Progenitor cell of endocrine pancreas (in vitro differentiated cells): Measurements from ENCODE around the gene ECSIT. TPM values are rescaled to one million over a fixed set of nuclear protein-coding genes. Genes with fewer than 3 reads are reported as not detected.
A peak's percentile ranks its signal among the peaks of the same experiment; 100 is the strongest.
"Not testable (repeated sequence)": the region's sequence is repeated elsewhere in the genome, so short reads cannot be mapped to it uniquely, and the experiment has no call there.

Source experiments
- DNase-seq: peaks from one replicate; pipeline ENCODE4 v3.0.0; 2021; ENCODE audit warnings: low spot score; ENCODE audit not compliant: unreplicated experiment
- H3K27ac Mint-ChIP-seq: 2 replicates; pipeline ENCODE4 v1.8.0; 2021; ENCODE audit warnings: mild to moderate bottlenecking, moderate library complexity, mixed read lengths
- H3K27me3 Mint-ChIP-seq: 2 replicates; pipeline ENCODE4 v1.8.0; 2021; ENCODE audit warnings: mixed read lengths
- H3K36me3 Mint-ChIP-seq: 2 replicates; pipeline ENCODE4 v1.8.0; 2022; ENCODE audit warnings: mixed read lengths; ENCODE audit not compliant: insufficient read depth
- H3K4me1 Mint-ChIP-seq: 2 replicates; pipeline ENCODE4 v1.8.0; 2021; ENCODE audit warnings: low read depth, mixed read lengths
- H3K4me3 Mint-ChIP-seq: 2 replicates; pipeline ENCODE4 v1.8.0; 2021; ENCODE audit warnings: low read depth, mild to moderate bottlenecking, moderate library complexity, mixed read lengths
- H3K9me3 Mint-ChIP-seq: 2 replicates; pipeline ENCODE4 v1.8.0; 2021; ENCODE audit warnings: low read depth, mixed read lengths
- total RNA-seq: library from RNA; stranded (reverse); gene quantifications from 2 replicates; pipeline ENCODE4 v1.2.1, GENCODE V29; 2021
- TF ChIP-seq, protein P1 (sequence below): fragments of 200-600 bp; sonication (generic); IDR thresholded peaks from one replicate; pipeline ENCODE4 v1.5.0; 2021; ENCODE audit warnings: antibody characterized with exemption, mild to moderate bottlenecking; ENCODE audit not compliant: unreplicated experiment

The ECSIT gene
- total RNA-seq, 1 donor from 2014 or later = 38.5 TPM

DNA sequence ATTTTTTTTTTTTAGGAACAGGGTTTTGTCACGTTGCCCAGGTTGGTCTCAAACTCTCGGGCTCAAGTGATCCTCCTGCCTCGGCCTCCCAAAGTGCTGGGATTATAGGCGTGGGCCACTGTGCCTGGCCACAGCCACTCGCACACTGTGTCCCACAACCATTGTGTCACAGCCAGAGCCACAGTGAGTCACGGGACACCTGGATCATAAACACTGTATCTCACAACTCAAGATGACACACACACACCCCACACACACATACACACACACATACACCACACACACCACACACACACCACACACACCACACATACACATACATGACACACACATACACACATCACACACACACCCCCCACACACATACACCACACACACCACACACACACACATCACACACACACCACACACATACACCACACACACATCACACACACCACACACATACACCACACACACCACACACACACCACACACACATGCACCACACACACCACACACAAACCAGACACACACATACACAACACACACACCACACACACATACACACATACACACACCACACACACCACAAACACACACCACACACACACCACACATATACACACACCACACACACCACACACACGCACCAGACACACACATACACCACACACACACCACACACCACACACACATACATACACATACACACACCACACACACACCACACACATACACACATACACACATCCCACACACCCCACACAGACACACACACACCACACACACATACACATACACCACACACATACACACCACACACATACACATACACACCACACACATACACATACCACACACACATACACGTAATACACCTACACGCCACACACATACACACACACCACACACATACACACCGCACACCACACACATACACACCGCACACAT, 64.3 kb downstream of the ECSIT start:
- H3K27me3 Mint-ChIP-seq = peaks cover 2% of the 10 kb centered on the region
- no peaks in the 10 kb centered on the region for H3K9me3 Mint-ChIP-seq
- no peak overlapping the region for H3K4me3 Mint-ChIP-seq
- no peaks in the 10 kb centered on the region for H3K36me3 Mint-ChIP-seq
- DNase-seq = no peak
- TF ChIP-seq, protein P1, sequence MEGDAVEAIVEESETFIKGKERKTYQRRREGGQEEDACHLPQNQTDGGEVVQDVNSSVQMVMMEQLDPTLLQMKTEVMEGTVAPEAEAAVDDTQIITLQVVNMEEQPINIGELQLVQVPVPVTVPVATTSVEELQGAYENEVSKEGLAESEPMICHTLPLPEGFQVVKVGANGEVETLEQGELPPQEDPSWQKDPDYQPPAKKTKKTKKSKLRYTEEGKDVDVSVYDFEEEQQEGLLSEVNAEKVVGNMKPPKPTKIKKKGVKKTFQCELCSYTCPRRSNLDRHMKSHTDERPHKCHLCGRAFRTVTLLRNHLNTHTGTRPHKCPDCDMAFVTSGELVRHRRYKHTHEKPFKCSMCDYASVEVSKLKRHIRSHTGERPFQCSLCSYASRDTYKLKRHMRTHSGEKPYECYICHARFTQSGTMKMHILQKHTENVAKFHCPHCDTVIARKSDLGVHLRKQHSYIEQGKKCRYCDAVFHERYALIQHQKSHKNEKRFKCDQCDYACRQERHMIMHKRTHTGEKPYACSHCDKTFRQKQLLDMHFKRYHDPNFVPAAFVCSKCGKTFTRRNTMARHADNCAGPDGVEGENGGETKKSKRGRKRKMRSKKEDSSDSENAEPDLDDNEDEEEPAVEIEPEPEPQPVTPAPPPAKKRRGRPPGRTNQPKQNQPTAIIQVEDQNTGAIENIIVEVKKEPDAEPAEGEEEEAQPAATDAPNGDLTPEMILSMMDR = no peak
- H3K4me1 Mint-ChIP-seq = no peaks in the 10 kb centered on the region
- no peak overlapping the region for H3K27ac Mint-ChIP-seq

DNA sequence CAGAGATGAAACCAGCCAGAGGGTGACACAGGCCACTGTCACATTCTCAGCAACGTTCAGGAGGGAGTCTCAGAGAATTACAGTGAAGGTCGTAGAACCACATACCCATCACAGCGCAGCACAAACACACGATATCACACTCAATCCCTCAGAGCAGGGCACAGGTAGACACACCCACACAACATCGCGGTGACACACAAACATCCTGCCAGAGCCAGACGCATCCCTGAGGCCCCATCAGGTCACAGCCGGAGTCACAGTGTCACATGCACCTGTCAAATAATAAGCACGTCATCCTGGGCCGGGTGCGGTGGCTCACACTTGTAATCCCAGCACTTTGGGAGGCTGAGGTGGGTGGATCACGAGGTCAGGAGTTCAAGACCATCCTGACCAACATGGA, 65.5 kb downstream of the ECSIT start:
- H3K27me3 Mint-ChIP-seq = peaks cover 2% of the 10 kb centered on the region
- H3K4me1 Mint-ChIP-seq = no peaks in the 10 kb centered on the region
- H3K36me3 Mint-ChIP-seq = no peaks in the 10 kb centered on the region
- no peak for DNase-seq
- H3K27ac Mint-ChIP-seq = no peak overlapping the region
- no peaks in the 10 kb centered on the region for H3K9me3 Mint-ChIP-seq
- TF ChIP-seq, protein P1 = no peak
- no peak overlapping the region for H3K4me3 Mint-ChIP-seq

DNA sequence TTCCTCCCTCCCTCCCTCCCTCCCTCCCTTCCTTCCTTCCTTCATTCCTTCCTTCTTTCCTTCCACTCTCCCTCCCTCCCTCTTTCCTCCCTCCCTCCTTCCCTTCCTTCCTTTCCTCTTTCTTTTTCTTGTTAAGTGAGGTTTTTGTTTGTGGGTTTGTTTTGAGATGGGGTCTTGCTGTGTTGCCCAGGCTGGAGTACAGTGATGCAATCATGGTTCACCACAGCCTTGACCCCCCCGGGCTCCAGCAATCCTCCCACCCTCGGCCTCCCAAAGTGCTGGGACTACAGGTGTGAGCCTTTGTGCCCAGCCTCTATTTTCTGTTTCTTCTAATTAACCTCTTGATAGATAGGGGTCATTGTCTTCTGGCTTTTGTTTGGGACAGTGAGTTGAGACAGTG, 67.5 kb downstream of the ECSIT start:
- Mint-ChIP-seq H3K9me3 (no peaks in the 10 kb centered on the region), H3K4me1 (no peaks in the 10 kb centered on the region), H3K36me3 (no peaks in the 10 kb centered on the region), H3K27ac (no peak overlapping the region), H3K27me3 (no peaks in the 10 kb centered on the region), H3K4me3 (no peak overlapping the region)
- TF ChIP-seq, protein P1 = no peak
- no peak for DNase-seq

DNA sequence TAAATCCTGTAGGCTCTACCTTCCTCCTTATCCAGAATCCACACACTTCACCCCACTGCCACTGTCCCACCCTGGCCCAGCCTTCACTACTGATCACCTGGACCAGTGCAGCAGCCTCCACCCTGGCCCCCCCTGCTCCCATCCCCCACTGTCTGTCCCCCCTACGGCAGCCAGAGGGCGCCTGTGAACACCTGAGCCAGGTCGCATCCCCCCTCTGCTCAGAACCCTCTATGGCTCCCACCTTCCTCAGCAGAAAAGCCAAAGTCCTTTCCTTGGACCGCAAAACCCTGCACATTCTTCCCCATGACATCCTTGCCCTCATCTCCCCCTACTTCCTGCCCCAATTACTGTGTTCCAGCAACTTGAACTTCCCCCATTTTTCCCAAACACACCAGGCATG, 68.7 kb downstream of the ECSIT start:
- H3K36me3 Mint-ChIP-seq = no peaks in the 10 kb centered on the region
- H3K9me3 Mint-ChIP-seq = no peaks in the 10 kb centered on the region
- no peak for DNase-seq
- no peak overlapping the region for H3K27ac Mint-ChIP-seq
- H3K4me3 Mint-ChIP-seq = no peak overlapping the region
- no peaks in the 10 kb centered on the region for H3K27me3 Mint-ChIP-seq
- no peaks in the 10 kb centered on the region for H3K4me1 Mint-ChIP-seq
- TF ChIP-seq, protein P1 = peak; percentile 29

DNA sequence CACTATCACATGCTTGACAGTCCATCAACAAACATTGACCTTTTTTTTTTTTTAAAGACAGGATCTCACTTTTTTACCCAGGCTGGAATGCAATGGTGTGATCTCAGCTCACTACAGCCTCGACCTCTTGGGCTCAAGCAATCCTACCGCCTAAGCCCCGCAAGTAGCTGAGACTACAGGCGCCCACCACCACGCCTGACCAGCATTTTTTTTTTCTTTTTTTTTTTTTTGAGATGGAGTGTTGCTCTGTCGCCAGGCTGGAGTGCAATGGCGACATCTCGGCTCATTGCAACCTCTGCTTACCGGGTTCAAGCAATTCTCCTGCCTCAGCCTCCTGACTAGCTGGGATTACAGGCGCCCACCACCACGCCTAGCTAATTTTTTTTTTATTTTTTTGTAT, 70.0 kb downstream of the ECSIT start:
- not testable (repeated sequence) for H3K9me3 Mint-ChIP-seq, H3K27ac Mint-ChIP-seq, DNase-seq, H3K4me3 Mint-ChIP-seq, H3K27me3 Mint-ChIP-seq, H3K36me3 Mint-ChIP-seq, H3K4me1 Mint-ChIP-seq
